Measurements from ENCODE around the gene FA2H.
"Not testable (repeated sequence)": the region's sequence is repeated elsewhere in the genome, so short reads cannot be mapped to it uniquely, and the experiment has no call there.

The FA2H gene

GRCh38 chr16:74774223-74775139, at the start of gene FA2H:
Gene FA2H, minus strand, starts transcription at chr16:74774820. Its CDS starts 65 bp downstream, at chr16:74774755.
- intact Hi-C loops (cut with DNase I; ENCODE audit: low total_unique reads): no loop called here
- H3K4me3 ChIP-seq: peak within 1 kb of the TSS; percentile 23 to 51
- DNase-seq: no peak
- no peaks in the 10 kb centered on the region for H3K9me3 ChIP-seq
- H3K27ac ChIP-seq: no peak within 1 kb of the TSS
- peaks cover 0 to 52% of the 10 kb centered on the region in 2 donors for H3K27me3 ChIP-seq
- H3K4me1 ChIP-seq: peaks cover 0 to 16% (median 11%) of the 10 kb centered on the region in 4 donors
- no peaks in the 10 kb centered on the region for H3K36me3 ChIP-seq
- TF ChIP-seq CTCF (IDR thresholded peaks at IDR 0.05): no peak

- Histone ChIP-seq H3K36me3 (no peaks in the 10 kb centered on the region), H3K4me1 (peaks cover 0 to 5% (median 0%) of the 10 kb centered on the region in 4 donors), H3K4me3 (no peak overlapping the region), H3K27me3 (peaks cover 0 to 2% of the 10 kb centered on the region in 2 donors), H3K27ac (no peak overlapping the region), H3K9me3 (no peaks in the 10 kb centered on the region)
- TF ChIP-seq CTCF (IDR thresholded peaks at IDR 0.05): no peak
- intact Hi-C loops (cut with DNase I; ENCODE audit: low total_unique reads): no loop called here
- DNase-seq: no peak
These were observed 43.2 kb upstream of the FA2H start for GRCh38 chr16:74817851-74818250.

GRCh38 chr16:74813109-74813641, 38.6 kb upstream of the FA2H start:
- peak; percentile 78 to 92 for TF ChIP-seq CTCF (IDR thresholded peaks at IDR 0.05)
- peaks cover 0 to 5% (median 0%) of the 10 kb centered on the region in 4 donors for H3K4me1 ChIP-seq
- H3K27me3 ChIP-seq: no peaks in the 10 kb centered on the region
- H3K4me3 ChIP-seq: no peak overlapping the region
- no peak overlapping the region for H3K27ac ChIP-seq
- peak; percentile 54 to 72 for DNase-seq
- intact Hi-C loops (cut with DNase I; ENCODE audit: low total_unique reads): no loop called here
- H3K9me3 ChIP-seq: no peaks in the 10 kb centered on the region
- no peaks in the 10 kb centered on the region for H3K36me3 ChIP-seq

GRCh38 chr16:74811911-74812310, 37.3 kb upstream of the FA2H start:
- H3K9me3 ChIP-seq: no peaks in the 10 kb centered on the region
- no peaks in the 10 kb centered on the region for H3K27me3 ChIP-seq
- no peaks in the 10 kb centered on the region for H3K36me3 ChIP-seq
- H3K4me1 ChIP-seq: peaks cover 0 to 5% (median 0%) of the 10 kb centered on the region in 4 donors
- DNase-seq: no peak
- H3K4me3 ChIP-seq: no peak overlapping the region
- intact Hi-C loops (cut with DNase I; ENCODE audit: low total_unique reads): no loop called here
- no peak overlapping the region for H3K27ac ChIP-seq
- TF ChIP-seq CTCF (IDR thresholded peaks at IDR 0.05): no peak

- H3K27ac ChIP-seq; DNase-seq; H3K4me1 ChIP-seq; H3K36me3 ChIP-seq; H3K27me3 ChIP-seq; H3K9me3 ChIP-seq; H3K4me3 ChIP-seq; intact Hi-C loops (cut with DNase I; ENCODE audit: low total_unique reads): not testable (repeated sequence)
These were observed 36.6 kb upstream of the FA2H start for GRCh38 chr16:74811216-74811615.

GRCh38 chr16:74807052-74807646, 32.5 kb upstream of the FA2H start:
- no peaks in the 10 kb centered on the region for H3K27me3 ChIP-seq
- DNase-seq: no peak
- no peaks in the 10 kb centered on the region for H3K4me1 ChIP-seq
- no peaks in the 10 kb centered on the region for H3K9me3 ChIP-seq
- intact Hi-C loops (cut with DNase I; ENCODE audit: low total_unique reads): no loop called here
- H3K36me3 ChIP-seq: no peaks in the 10 kb centered on the region
- no peak overlapping the region for H3K4me3 ChIP-seq
- no peak overlapping the region for H3K27ac ChIP-seq
- TF ChIP-seq CTCF (IDR thresholded peaks at IDR 0.05): no peak
